ENCODE results near the gene TNS3. TPM values are rescaled to one million over a fixed set of nuclear protein-coding genes. Genes with fewer than 3 reads are reported as not detected.
A peak's percentile ranks its signal among the peaks of the same experiment; 100 is the strongest.

TNS3 gene
- total and polyA plus RNA-seq, 4 donors: 58.6 to 117 (median 74.7) TPM

DNA sequence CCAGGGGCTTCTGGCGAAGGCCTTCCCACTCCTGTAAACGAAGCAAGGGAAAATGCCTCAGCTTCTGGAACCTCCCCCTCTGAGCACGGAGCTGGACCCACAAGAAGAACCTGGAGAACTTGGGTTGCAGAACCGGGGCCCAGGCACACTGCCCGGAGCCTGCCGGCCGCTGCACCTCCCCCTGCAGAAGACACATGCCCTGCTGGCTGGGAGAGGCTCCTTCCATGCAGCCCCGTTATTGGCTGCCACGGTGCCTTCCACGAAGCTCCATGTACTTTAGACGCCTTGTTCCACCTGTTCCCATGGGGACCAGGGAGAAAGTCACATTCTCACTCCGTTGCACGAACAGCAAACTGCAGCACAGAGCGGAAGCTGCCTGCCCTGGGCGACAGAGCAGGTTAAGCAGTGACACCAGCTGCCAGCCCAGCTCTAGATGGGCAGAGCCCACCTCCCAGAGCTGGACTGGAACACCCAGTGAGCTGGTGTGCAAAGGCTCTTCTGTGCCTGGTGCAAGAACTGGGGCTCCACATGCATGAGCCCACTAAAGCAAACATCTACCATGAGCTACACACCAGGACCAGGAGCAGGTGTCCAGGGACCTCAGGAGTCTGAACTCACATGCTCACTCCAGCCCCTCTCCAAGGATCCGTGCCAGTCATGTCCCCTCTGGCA lies 70.1 kb downstream of the TNS3 start:
- 74% methylated on average over 15 of the region's 16 CpGs for WGBS (ENCODE audit: insufficient coverage)
- Histone ChIP-seq H3K27ac (ENCODE audit: low read depth, low read length) (no peak overlapping the region), H3K4me1 (ENCODE audit: control insufficient read depth, insufficient read depth, low read length) (peaks cover 45% of the 10 kb centered on the region), H3K36me3 (ENCODE audit: control insufficient read depth, insufficient read depth, low read length) (peaks cover 14% of the 10 kb centered on the region), H3K4me3 (ENCODE audit: low read depth, low read length) (no peak overlapping the region), H3K9me3 (ENCODE audit: control insufficient read depth, insufficient read depth, low read length) (no peaks in the 10 kb centered on the region), H3K27me3 (ENCODE audit: control insufficient read depth, insufficient read depth, low read length) (no peaks in the 10 kb centered on the region)
- DNase-seq (ENCODE audit: low read depth in 4 of 6, low spot score in 6 of 6): no peak

DNA sequence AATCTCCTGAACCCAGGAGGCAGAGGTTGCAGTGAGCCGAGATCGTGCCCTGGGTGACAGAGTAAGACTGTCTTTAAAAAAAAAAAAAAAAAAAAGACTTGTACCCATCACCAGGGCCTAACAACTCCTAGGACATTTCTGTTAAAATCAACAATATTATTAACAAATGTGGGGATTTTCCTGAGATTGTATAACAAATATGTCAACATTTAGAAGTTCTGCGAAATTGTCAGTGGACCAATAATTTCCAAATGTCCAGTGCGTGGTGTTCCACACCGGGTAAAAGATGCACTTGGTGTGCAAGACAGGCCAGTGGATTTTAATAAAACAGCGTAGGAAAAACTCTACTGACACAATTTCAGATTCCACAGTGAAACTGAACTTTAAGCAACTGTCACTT lies 71.1 kb downstream of the TNS3 start:
- no peaks in the 10 kb centered on the region for H3K27me3 ChIP-seq (ENCODE audit: control insufficient read depth, insufficient read depth, low read length)
- no peak overlapping the region for H3K27ac ChIP-seq (ENCODE audit: low read depth, low read length)
- DNase-seq (ENCODE audit: low read depth in 4 of 6, low spot score in 6 of 6): no peak
- 40% methylated on average over 1 of the region's 6 CpGs for WGBS (ENCODE audit: insufficient coverage)
- no peak overlapping the region for H3K4me3 ChIP-seq (ENCODE audit: low read depth, low read length)
- H3K4me1 ChIP-seq (ENCODE audit: control insufficient read depth, insufficient read depth, low read length): peaks cover 51% of the 10 kb centered on the region
- no peaks in the 10 kb centered on the region for H3K9me3 ChIP-seq (ENCODE audit: control insufficient read depth, insufficient read depth, low read length)
- H3K36me3 ChIP-seq (ENCODE audit: control insufficient read depth, insufficient read depth, low read length): peaks cover 18% of the 10 kb centered on the region

DNA sequence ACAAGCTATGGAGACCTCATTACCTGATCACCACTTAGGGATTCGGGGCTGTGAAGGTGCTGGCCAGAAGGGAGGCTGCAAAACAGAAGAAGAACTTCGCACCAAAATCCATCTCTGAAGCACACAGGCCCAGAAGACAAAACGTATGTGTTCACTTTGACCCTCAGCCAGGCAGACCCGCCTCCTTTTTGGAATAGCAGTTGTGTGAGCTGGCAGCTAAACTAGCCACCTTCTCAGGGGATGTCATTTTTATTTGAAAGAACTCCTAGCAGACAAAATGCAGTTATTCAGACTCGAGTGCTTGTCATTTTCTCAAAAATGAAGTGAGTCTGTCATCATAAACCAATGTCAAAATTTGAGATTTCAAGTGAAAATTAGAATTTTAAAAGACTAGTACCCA lies 71.7 kb downstream of the TNS3 start:
- peaks cover 57% of the 10 kb centered on the region for H3K4me1 ChIP-seq (ENCODE audit: control insufficient read depth, insufficient read depth, low read length)
- WGBS (ENCODE audit: insufficient coverage): 71% methylated on average over 3 of the region's 5 CpGs

DNA sequence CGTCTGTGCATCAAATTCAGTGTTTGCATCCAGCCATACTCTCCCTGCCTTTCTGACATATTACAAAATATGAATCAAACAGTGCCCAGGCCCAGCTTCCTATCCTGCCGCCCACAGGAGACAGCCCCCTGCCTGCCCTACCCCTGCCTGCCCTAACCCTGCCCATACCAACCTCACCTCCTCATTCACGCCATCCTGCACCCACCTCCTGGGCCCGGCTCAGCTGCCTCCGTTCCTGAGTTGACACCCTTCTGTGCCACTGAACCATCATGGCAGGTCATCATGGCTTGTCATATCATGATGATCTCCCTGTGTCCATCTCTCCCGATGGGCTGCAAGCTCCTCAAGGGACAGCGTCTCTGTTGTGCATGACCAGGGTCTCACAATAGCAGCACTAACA lies 72.3 kb downstream of the TNS3 start:
- DNase-seq (ENCODE audit: low read depth in 4 of 6, low spot score in 6 of 6): no peak
- Histone ChIP-seq H3K4me3 (ENCODE audit: low read depth, low read length) (no peak overlapping the region), H3K36me3 (ENCODE audit: control insufficient read depth, insufficient read depth, low read length) (peaks cover 21% of the 10 kb centered on the region), H3K4me1 (ENCODE audit: control insufficient read depth, insufficient read depth, low read length) (peaks cover 63% of the 10 kb centered on the region), H3K9me3 (ENCODE audit: control insufficient read depth, insufficient read depth, low read length) (no peaks in the 10 kb centered on the region), H3K27me3 (ENCODE audit: control insufficient read depth, insufficient read depth, low read length) (no peaks in the 10 kb centered on the region), H3K27ac (ENCODE audit: low read depth, low read length) (no peak overlapping the region)
- WGBS (ENCODE audit: insufficient coverage): 92% methylated on average over 7 of the region's 7 CpGs

More for the DNA sequence above, 71.7 kb downstream of the TNS3 start:
- Histone ChIP-seq H3K27ac (ENCODE audit: low read depth, low read length) (no peak overlapping the region), H3K4me3 (ENCODE audit: low read depth, low read length) (no peak overlapping the region), H3K9me3 (ENCODE audit: control insufficient read depth, insufficient read depth, low read length) (no peaks in the 10 kb centered on the region), H3K27me3 (ENCODE audit: control insufficient read depth, insufficient read depth, low read length) (no peaks in the 10 kb centered on the region), H3K36me3 (ENCODE audit: control insufficient read depth, insufficient read depth, low read length) (peaks cover 21% of the 10 kb centered on the region)
- no peak for DNase-seq (ENCODE audit: low read depth in 4 of 6, low spot score in 6 of 6)

DNA sequence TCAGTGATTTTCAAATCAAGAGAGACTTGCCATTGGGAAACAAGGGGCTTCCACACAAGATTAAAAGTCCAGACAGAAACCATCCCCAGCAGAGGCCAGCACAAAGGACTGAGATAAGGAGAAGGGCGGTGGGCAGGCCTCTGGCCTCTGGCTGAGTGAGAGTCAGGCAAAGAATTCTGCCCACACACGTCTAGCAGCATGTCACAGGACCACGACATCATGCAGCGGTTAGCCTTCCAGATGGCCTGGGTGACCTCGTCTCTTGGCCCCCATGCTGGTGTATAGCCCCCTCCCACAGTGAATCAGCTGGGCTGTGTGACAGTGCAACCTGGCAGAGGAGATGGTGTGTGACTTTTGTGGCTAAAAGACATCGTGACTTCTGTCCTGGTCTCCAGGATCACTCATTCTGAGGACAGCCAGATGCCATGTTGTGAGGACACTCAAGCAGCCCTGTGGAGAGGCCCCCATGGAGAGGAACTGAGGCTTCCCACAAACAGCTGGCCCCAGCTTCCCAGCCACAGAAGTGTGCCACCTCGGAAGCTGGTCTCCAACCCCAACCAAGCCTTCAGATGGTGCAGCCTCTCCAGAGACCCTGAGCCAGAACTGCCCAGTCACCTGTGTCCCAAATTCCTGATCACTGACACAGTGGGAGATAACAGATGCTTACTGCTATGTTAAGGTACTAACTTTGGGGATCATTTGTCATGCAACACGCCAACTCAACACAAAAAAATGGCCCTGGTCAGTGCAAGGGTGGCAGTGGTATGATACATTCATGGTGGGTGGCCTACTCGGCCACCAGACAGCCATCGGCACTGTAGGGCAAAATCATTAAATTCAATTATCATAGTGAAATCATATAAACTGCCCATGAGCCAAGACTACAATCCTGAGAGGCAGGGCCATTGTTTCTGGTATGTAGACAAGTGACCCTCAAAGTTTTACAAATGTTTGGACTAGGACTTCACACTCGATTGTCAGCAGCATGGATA lies 73.2 kb downstream of the TNS3 start:
- H3K4me1 ChIP-seq (ENCODE audit: control insufficient read depth, insufficient read depth, low read length): peaks cover 67% of the 10 kb centered on the region
- DNase-seq (ENCODE audit: low read depth in 4 of 6, low spot score in 6 of 6): no peak
- H3K27ac ChIP-seq (ENCODE audit: low read depth, low read length): no peak overlapping the region
- no peak overlapping the region for H3K4me3 ChIP-seq (ENCODE audit: low read depth, low read length)
- no peaks in the 10 kb centered on the region for H3K9me3 ChIP-seq (ENCODE audit: control insufficient read depth, insufficient read depth, low read length)
- no peaks in the 10 kb centered on the region for H3K27me3 ChIP-seq (ENCODE audit: control insufficient read depth, insufficient read depth, low read length)
- WGBS (ENCODE audit: insufficient coverage): 97% methylated on average over 7 of the region's 11 CpGs
- peaks cover 21% of the 10 kb centered on the region for H3K36me3 ChIP-seq (ENCODE audit: control insufficient read depth, insufficient read depth, low read length)

DNA sequence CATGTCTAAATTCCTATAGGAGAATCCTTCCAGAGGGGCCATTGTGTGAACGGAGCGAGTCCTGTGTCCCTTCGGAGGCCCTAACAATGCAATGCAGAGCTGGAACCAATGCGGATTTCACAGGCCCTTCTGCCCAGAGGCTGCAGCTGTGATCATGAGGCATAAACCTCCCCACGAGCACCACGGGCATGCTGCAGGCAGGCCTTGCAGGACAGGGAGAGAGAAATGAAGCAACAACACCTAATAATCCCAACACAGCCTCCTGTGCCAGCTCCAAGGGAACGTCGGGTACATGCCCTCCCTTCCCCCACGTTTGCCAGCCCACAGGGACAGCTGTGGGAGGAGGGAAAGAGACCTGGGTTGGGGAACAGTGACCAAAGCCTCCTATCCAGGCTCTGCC lies 74.4 kb downstream of the TNS3 start:
- peak in 1 of 6 donors; percentile 69 for DNase-seq (ENCODE audit: low read depth in 4 of 6, low spot score in 6 of 6)

DNA sequence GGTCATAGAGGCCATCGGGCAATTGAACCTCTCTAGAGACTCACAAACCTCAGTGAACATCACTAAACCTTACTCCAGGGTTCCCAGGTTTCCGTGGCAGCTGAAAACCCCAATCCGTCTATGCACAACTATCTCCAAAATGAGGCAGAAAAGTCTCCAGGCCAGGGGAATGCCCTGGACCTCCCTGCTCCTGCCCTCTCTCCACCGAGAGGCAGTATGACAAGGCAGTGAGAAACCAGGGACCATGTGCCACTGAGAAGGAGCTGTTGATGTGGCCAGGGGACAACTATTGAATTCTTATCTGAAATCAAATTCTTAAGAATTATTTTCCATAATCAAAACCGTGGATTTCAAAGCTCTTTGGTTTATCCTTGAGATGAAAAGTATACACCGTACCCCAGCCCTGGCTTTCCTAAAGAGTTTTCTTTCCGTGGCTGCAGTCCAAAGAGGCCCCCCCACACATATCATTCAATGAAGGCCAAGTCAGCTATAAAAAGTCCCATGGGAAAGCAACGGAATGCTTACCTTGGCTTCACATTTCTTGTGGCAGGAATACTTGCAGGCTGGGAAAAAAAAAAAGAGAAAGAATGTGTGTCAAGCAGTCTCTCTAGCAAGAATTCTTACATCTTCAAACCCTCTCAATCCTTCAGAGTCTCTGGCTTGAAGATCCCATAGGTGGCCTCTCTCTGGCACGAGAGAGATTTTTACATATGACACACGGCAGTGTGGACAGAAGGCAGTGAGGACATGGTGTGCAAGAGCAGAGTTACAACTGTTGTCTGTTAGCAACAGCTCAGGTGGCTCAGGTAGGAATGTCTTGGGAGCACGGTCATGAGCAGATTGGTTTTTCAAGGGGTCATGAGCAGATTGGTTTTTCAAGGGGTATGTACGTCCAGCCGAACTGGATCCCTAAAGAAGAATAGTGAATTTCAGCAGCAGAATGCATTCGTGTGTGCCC lies 75.2 kb downstream of the TNS3 start:
- Histone ChIP-seq H3K4me3 (ENCODE audit: low read depth, low read length) (no peak overlapping the region), H3K4me1 (ENCODE audit: control insufficient read depth, insufficient read depth, low read length) (peaks cover 70% of the 10 kb centered on the region), H3K27me3 (ENCODE audit: control insufficient read depth, insufficient read depth, low read length) (no peaks in the 10 kb centered on the region), H3K27ac (ENCODE audit: low read depth, low read length) (peak overlapping the region; percentile 68), H3K36me3 (ENCODE audit: control insufficient read depth, insufficient read depth, low read length) (peaks cover 21% of the 10 kb centered on the region), H3K9me3 (ENCODE audit: control insufficient read depth, insufficient read depth, low read length) (no peaks in the 10 kb centered on the region)
- 60% methylated on average over 9 of the region's 14 CpGs for WGBS (ENCODE audit: insufficient coverage)
- DNase-seq (ENCODE audit: low read depth in 4 of 6, low spot score in 6 of 6): peak in 2 of 6 donors; percentile 43 to 71

More for the DNA sequence above, 74.4 kb downstream of the TNS3 start:
- no peaks in the 10 kb centered on the region for H3K27me3 ChIP-seq (ENCODE audit: control insufficient read depth, insufficient read depth, low read length)
- no peaks in the 10 kb centered on the region for H3K9me3 ChIP-seq (ENCODE audit: control insufficient read depth, insufficient read depth, low read length)
- H3K36me3 ChIP-seq (ENCODE audit: control insufficient read depth, insufficient read depth, low read length): peaks cover 23% of the 10 kb centered on the region
- peak overlapping the region; percentile 6 for H3K27ac ChIP-seq (ENCODE audit: low read depth, low read length)
- H3K4me1 ChIP-seq (ENCODE audit: control insufficient read depth, insufficient read depth, low read length): peaks cover 68% of the 10 kb centered on the region
- no peak overlapping the region for H3K4me3 ChIP-seq (ENCODE audit: low read depth, low read length)
- WGBS (ENCODE audit: insufficient coverage): 21% methylated on average over 5 of the region's 9 CpGs

DNA sequence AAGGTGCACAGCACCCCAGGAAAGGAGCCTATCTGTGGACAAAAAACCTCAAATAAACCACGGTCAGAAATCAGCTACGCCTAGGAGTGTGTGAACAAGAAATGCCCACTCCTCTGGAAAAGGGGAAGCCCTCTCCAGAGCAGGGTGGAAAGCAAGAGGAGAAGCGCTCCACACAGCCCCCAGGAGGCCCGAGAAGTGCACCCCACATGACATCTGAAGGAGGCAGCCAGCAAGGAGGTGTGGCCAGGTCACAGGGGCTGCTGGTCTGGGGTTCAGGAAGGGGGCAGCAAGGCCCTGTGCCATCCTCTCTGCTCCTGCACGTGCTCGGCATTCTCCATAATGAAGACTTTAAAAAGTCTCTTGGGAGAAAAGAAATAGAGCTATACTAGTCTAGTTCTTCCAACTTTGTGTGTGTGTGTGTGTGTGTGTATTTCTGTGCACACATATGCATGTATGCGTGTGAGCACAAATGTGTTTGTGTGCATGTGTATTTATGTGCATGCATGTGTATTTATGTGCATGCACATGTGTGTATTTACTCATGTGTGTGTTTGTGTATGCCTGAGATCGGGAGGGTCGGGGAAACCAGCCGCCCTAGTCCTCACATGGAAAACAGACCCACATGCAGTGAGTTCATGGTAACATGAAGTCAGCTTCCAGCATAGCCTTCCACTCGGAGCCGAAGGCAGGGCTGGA lies 76.5 kb downstream of the TNS3 start:
- Histone ChIP-seq H3K27ac (ENCODE audit: low read depth, low read length) (peak overlapping the region; percentile 68), H3K4me3 (ENCODE audit: low read depth, low read length) (no peak overlapping the region), H3K9me3 (ENCODE audit: control insufficient read depth, insufficient read depth, low read length) (no peaks in the 10 kb centered on the region), H3K27me3 (ENCODE audit: control insufficient read depth, insufficient read depth, low read length) (no peaks in the 10 kb centered on the region), H3K4me1 (ENCODE audit: control insufficient read depth, insufficient read depth, low read length) (peaks cover 77% of the 10 kb centered on the region), H3K36me3 (ENCODE audit: control insufficient read depth, insufficient read depth, low read length) (peaks cover 20% of the 10 kb centered on the region)
- DNase-seq (ENCODE audit: low read depth in 4 of 6, low spot score in 6 of 6): no peak
- 69% methylated on average over 5 of the region's 12 CpGs for WGBS (ENCODE audit: insufficient coverage)
